Suprapubic skin (tissue), 4 donors: ENCODE data around the gene RIIAD1. TPM values are rescaled to one million over a fixed set of nuclear protein-coding genes. Genes with fewer than 3 reads are reported as not detected.

Experiments used
- DNase-seq, 2 donors: peaks; one replicate each; pipeline ENCODE4 v3.0.0-alpha.2; 2019; ENCODE audit warnings: low spot score in 2 of 2
- H3K27ac ChIP-seq: fragments of 200-600 bp; sonication (generic); one replicate; pipeline ENCODE4 v1.5.1; 2019
- H3K27me3 ChIP-seq: fragments of 200-600 bp; sonication (generic); one replicate; pipeline ENCODE4 v1.5.1; 2019
- H3K36me3 ChIP-seq: fragments of 200-600 bp; sonication (generic); one replicate; pipeline ENCODE4 v1.5.1; 2019
- H3K4me1 ChIP-seq: fragments of 200-600 bp; sonication (generic); one replicate; pipeline ENCODE4 v1.5.1; 2019
- H3K4me3 ChIP-seq: fragments of 200-600 bp; sonication (generic); one replicate; pipeline ENCODE4 v1.5.1; 2019; ENCODE audit warnings: mild to moderate bottlenecking
- H3K9me3 ChIP-seq: fragments of 200-600 bp; sonication (generic); one replicate; pipeline ENCODE4 v1.5.1; 2019
- CTCF ChIP-seq, 2 donors: fragments of 200-600 bp in 1 of 2; fragments of 450-650 bp in 1 of 2; sonication (generic) in 1 of 2; IDR thresholded peaks; one replicate each; pipeline ENCODE4 v1.5.1; 2016 to 2019; ENCODE audit warnings: antibody characterized with exemption in 2 of 2, mild to moderate bottlenecking in 1 of 2, moderate library complexity in 1 of 2
- EP300 ChIP-seq: sonication (generic); formaldehyde crosslinking; IDR thresholded peaks from one replicate; pipeline ENCODE4 v1.6.1; 2017; ENCODE audit warnings: antibody characterized with exemption
- POLR2A ChIP-seq, 2 donors: fragments of 450-650 bp; IDR thresholded peaks; one replicate each; pipeline ENCODE4 v1.6.1; 2017; ENCODE audit warnings: antibody characterized with exemption in 2 of 2, mild to moderate bottlenecking in 2 of 2, moderate library complexity in 2 of 2
- POLR2AphosphoS5 ChIP-seq, 3 donors: sonication (generic); formaldehyde crosslinking; IDR thresholded peaks; one replicate each; pipeline ENCODE4 v1.6.1; 2017; ENCODE audit warnings: antibody characterized with exemption in 3 of 3
- WGBS: methylation state at CpG from one replicate; pipeline ENCODE4 v1.1.5; 2018; 5-methylcytosine and 5-hydroxymethylcytosine counted together
- total RNA-seq, 4 donors: library from RNA; depleted of rRNA; stranded (reverse); fragments of >200 nt; gene quantifications; one replicate each; pipeline ENCODE4 v1.1.0, GENCODE V29; 2016

Gene RIIAD1
- total RNA-seq, 4 donors from 2014 or later: not detected

GRCh38 chr1:151718011-151718431 lies 3.3 kb upstream of the RIIAD1 start:
- Histone ChIP-seq H3K27ac (no peak overlapping the region), H3K27me3 (peaks cover 22% of the 10 kb centered on the region), H3K4me1 (peaks cover 37% of the 10 kb centered on the region), H3K9me3 (no peaks in the 10 kb centered on the region), H3K4me3 (no peak overlapping the region), H3K36me3 (no peaks in the 10 kb centered on the region)
- DNase-seq: no peak
- no peak for TF ChIP-seq CTCF (IDR thresholded peaks at IDR 0.05)
- TF ChIP-seq POLR2A (IDR thresholded peaks at IDR 0.05): no peak
- TF ChIP-seq POLR2AphosphoS5 (IDR thresholded peaks at IDR 0.05): no peak
- TF ChIP-seq EP300: no peak
- WGBS: 35% methylated on average over 4 of the region's 4 CpGs

GRCh38 chr1:151718666-151719065 lies 2.7 kb upstream of the RIIAD1 start:
- H3K27ac ChIP-seq: no peak overlapping the region
- H3K9me3 ChIP-seq: no peaks in the 10 kb centered on the region
- peaks cover 22% of the 10 kb centered on the region for H3K27me3 ChIP-seq
- WGBS: 79% methylated on average over 4 of the region's 4 CpGs
- no peak for DNase-seq
- H3K36me3 ChIP-seq: no peaks in the 10 kb centered on the region
- H3K4me1 ChIP-seq: peaks cover 35% of the 10 kb centered on the region
- no peak overlapping the region for H3K4me3 ChIP-seq
- TF ChIP-seq CTCF (IDR thresholded peaks at IDR 0.05) (no peak), POLR2A (IDR thresholded peaks at IDR 0.05) (no peak), POLR2AphosphoS5 (IDR thresholded peaks at IDR 0.05) (no peak), EP300 (no peak)

- no peak for DNase-seq
- peak overlapping the region; percentile 3 for H3K27ac ChIP-seq
- no peaks in the 10 kb centered on the region for H3K36me3 ChIP-seq
- WGBS: 52% methylated on average over 1 of the region's 1 CpG
- no peaks in the 10 kb centered on the region for H3K9me3 ChIP-seq
- H3K4me3 ChIP-seq: peak overlapping the region; percentile 43
- TF ChIP-seq EP300 (no peak), CTCF (IDR thresholded peaks at IDR 0.05) (no peak), POLR2AphosphoS5 (IDR thresholded peaks at IDR 0.05) (no peak), POLR2A (IDR thresholded peaks at IDR 0.05) (no peak)
- peaks cover 26% of the 10 kb centered on the region for H3K27me3 ChIP-seq
- H3K4me1 ChIP-seq: peaks cover 33% of the 10 kb centered on the region
Observed at GRCh38 chr1:151720125-151720524, 1.2 kb upstream of the RIIAD1 start.

GRCh38 chr1:151720554-151720953 lies 768 bp upstream of the RIIAD1 start:
- H3K27me3 ChIP-seq: peaks cover 27% of the 10 kb centered on the region
- H3K36me3 ChIP-seq: no peaks in the 10 kb centered on the region
- DNase-seq: no peak
- H3K4me1 ChIP-seq: peaks cover 33% of the 10 kb centered on the region
- H3K4me3 ChIP-seq: peak overlapping the region; percentile 43
- H3K9me3 ChIP-seq: no peaks in the 10 kb centered on the region
- 25% methylated on average over 5 of the region's 5 CpGs for WGBS
- no peak for TF ChIP-seq POLR2AphosphoS5 (IDR thresholded peaks at IDR 0.05)
- TF ChIP-seq EP300: no peak
- no peak for TF ChIP-seq CTCF (IDR thresholded peaks at IDR 0.05)
- TF ChIP-seq POLR2A (IDR thresholded peaks at IDR 0.05): no peak
- peak overlapping the region; percentile 3 for H3K27ac ChIP-seq

GRCh38 chr1:151721788-151722510 lies 627 bp downstream of the RIIAD1 start:
- Histone ChIP-seq H3K4me3 (peak overlapping the region; percentile 43), H3K36me3 (no peaks in the 10 kb centered on the region), H3K9me3 (no peaks in the 10 kb centered on the region), H3K27ac (no peak overlapping the region), H3K4me1 (peaks cover 27% of the 10 kb centered on the region), H3K27me3 (peaks cover 19% of the 10 kb centered on the region)
- WGBS: 45% methylated on average over 17 of the region's 17 CpGs
- no peak for TF ChIP-seq POLR2AphosphoS5 (IDR thresholded peaks at IDR 0.05)
- no peak for TF ChIP-seq POLR2A (IDR thresholded peaks at IDR 0.05)
- no peak for TF ChIP-seq CTCF (IDR thresholded peaks at IDR 0.05)
- TF ChIP-seq EP300: no peak
- DNase-seq: no peak
